HG02840 (cell line): ENCODE results near the gene ASB6.
"Not testable (repeated sequence)": the region's sequence is repeated elsewhere in the genome, so short reads cannot be mapped to it uniquely, and the experiment has no call there.

ENCODE experiments used
- ATAC-seq: cut with Tn5 transposase; IDR thresholded peaks from one replicate; pipeline ENCODE4 v1.9.1; 2021; ENCODE audit warnings: mild to moderate bottlenecking, moderate library complexity, moderate number of reproducible peaks; ENCODE audit not compliant: unreplicated experiment, low FRiP score

The ASB6 gene

GRCh38 chr9:129667850-129668249 lies 25.9 kb upstream of the ASB6 start:
- no peak for ATAC-seq

GRCh38 chr9:129667378-129667777 lies 25.4 kb upstream of the ASB6 start:
- ATAC-seq, result no peak

- ATAC-seq, result no peak
Observed at GRCh38 chr9:129666575-129666974, 24.6 kb upstream of the ASB6 start.

GRCh38 chr9:129665814-129666520 lies 24.0 kb upstream of the ASB6 start:
- no peak for ATAC-seq

GRCh38 chr9:129665389-129665775 lies 23.4 kb upstream of the ASB6 start, which contains the start of gene PRRX2:
Gene PRRX2, plus strand, starts transcription at chr9:129665647. Its CDS starts 221 bp downstream, at chr9:129665868.
- ATAC-seq, result no peak

GRCh38 chr9:129664746-129665388 lies 22.9 kb upstream of the ASB6 start:
- ATAC-seq, result no peak

GRCh38 chr9:129662239-129662638 lies 20.3 kb upstream of the ASB6 start:
- not testable (repeated sequence) for ATAC-seq

GRCh38 chr9:129661029-129661428 lies 19.1 kb upstream of the ASB6 start:
- no peak for ATAC-seq

- ATAC-seq, result no peak
Observed at GRCh38 chr9:129656795-129657390, 14.9 kb upstream of the ASB6 start.

- ATAC-seq, result no peak
Observed at GRCh38 chr9:129655696-129656095, 13.7 kb upstream of the ASB6 start.

GRCh38 chr9:129655154-129655553 lies 13.2 kb upstream of the ASB6 start:
- no peak for ATAC-seq

GRCh38 chr9:129654554-129655040 lies 12.6 kb upstream of the ASB6 start:
- ATAC-seq, result no peak

GRCh38 chr9:129653823-129654553 lies 12.0 kb upstream of the ASB6 start:
- ATAC-seq, result no peak

- ATAC-seq, result no peak
Observed at GRCh38 chr9:129650680-129651235, 8.8 kb upstream of the ASB6 start.

- no peak for ATAC-seq
Observed at GRCh38 chr9:129649726-129650679, 8.1 kb upstream of the ASB6 start.

GRCh38 chr9:129648764-129649115 lies 6.8 kb upstream of the ASB6 start:
- no peak for ATAC-seq

- no peak for ATAC-seq
Observed at GRCh38 chr9:129648092-129648763, 6.3 kb upstream of the ASB6 start.

- no peak for ATAC-seq
Observed at GRCh38 chr9:129647635-129648034, 5.7 kb upstream of the ASB6 start.

- ATAC-seq, result no peak
Observed at GRCh38 chr9:129646654-129647053, 4.7 kb upstream of the ASB6 start.
